Esophagus muscularis mucosa (tissue), 4 donors: Measurements from ENCODE around the gene SETD9. TPM values are rescaled to one million over a fixed set of nuclear protein-coding genes. Genes with fewer than 3 reads are reported as not detected.

Experiments used
- DNase-seq: peaks from one replicate; pipeline ENCODE4 v3.0.0-alpha.2; 2017; ENCODE audit errors: extremely low spot score
- H3K27ac ChIP-seq, 4 donors: fragments of 200-600 bp; sonication (generic); replicated peaks in 1 of 4; 1 replicate in 3 of 4; 2 replicates in 1 of 4; pipeline ENCODE4 v1.5.1; 2016 to 2019; ENCODE audit warnings: mild to moderate bottlenecking in 1 of 4
- H3K27me3 ChIP-seq, 4 donors: fragments of 200-600 bp; sonication (generic); one replicate each; pipeline versions ENCODE4 v1.5.1 to v1.6.0; 2016 to 2019
- H3K36me3 ChIP-seq, 4 donors: fragments of 200-600 bp; sonication (generic); one replicate each; pipeline ENCODE4 v1.5.1; 2016 to 2019
- H3K4me1 ChIP-seq, 4 donors: fragments of 200-600 bp; sonication (generic); one replicate each; pipeline ENCODE4 v1.5.1; 2016 to 2019
- H3K4me3 ChIP-seq, 4 donors: fragments of 200-600 bp; sonication (generic); 1 replicate in 2 of 4; 2 replicates in 2 of 4; pipeline ENCODE4 v1.5.1; 2016 to 2019; ENCODE audit warnings: mild to moderate bottlenecking in 4 of 4, moderate library complexity in 1 of 4
- H3K9me3 ChIP-seq, 4 donors: fragments of 200-600 bp; sonication (generic); 1 replicate in 3 of 4; 2 replicates in 1 of 4; pipeline ENCODE4 v1.5.1; 2016 to 2019
- CTCF ChIP-seq, 3 experiments: fragments of 200-600 bp in 2 of 3; fragments of 450-650 bp in 1 of 3; sonication (generic) in 2 of 3; IDR thresholded peaks; one replicate each; pipeline ENCODE4 v1.5.1; 2017 to 2019; ENCODE audit warnings: antibody characterized with exemption in 3 of 3, mild to moderate bottlenecking in 2 of 3, moderate library complexity in 1 of 3
- EP300 ChIP-seq: sonication (generic); formaldehyde crosslinking; IDR thresholded peaks from one replicate; pipeline ENCODE4 v1.6.1; 2017; ENCODE audit warnings: antibody characterized with exemption
- POLR2A ChIP-seq: fragments of 450-650 bp; IDR thresholded peaks from one replicate; pipeline ENCODE4 v1.6.1; 2017; ENCODE audit warnings: antibody characterized with exemption, moderate library complexity, mild to moderate bottlenecking, low read depth
- POLR2AphosphoS5 ChIP-seq, 2 donors: sonication (generic); formaldehyde crosslinking; IDR thresholded peaks; one replicate each; pipeline ENCODE4 v1.6.1; 2017; ENCODE audit warnings: antibody characterized with exemption in 2 of 2
- WGBS: methylation state at CpG from one replicate; pipeline ENCODE4 v1.1.5; 2018; 5-methylcytosine and 5-hydroxymethylcytosine counted together
- intact Hi-C: fragments of 100-400 bp; cut with DNase I; formaldehyde crosslinking; loops from one replicate; pipeline ENCODE4 v1.15.1; 2023
- total RNA-seq, 4 donors: library from RNA; depleted of rRNA; stranded (reverse); fragments of >200 nt; gene quantifications; one replicate each; pipeline versions ENCODE4 v1.1.0 to v1.2.1, GENCODE V29; 2016

The SETD9 gene
- total RNA-seq, 4 donors from 2014 or later, result 5.0 to 20.8 (median 12.2) TPM

- no peak for DNase-seq
- TF ChIP-seq POLR2A, result no peak
- no peak for TF ChIP-seq EP300
- TF ChIP-seq CTCF (IDR thresholded peaks at IDR 0.05), result no peak
- TF ChIP-seq POLR2AphosphoS5 (IDR thresholded peaks at IDR 0.05), result no peak
- H3K27ac ChIP-seq, result no peak overlapping the region
- no peak overlapping the region for H3K4me3 ChIP-seq
- no peaks in the 10 kb centered on the region for H3K4me1 ChIP-seq
- H3K9me3 ChIP-seq, result no peaks in the 10 kb centered on the region
- H3K27me3 ChIP-seq, result no peaks in the 10 kb centered on the region
- intact Hi-C loops, result no loop called here
- H3K36me3 ChIP-seq, result peaks cover 61 to 99% (median 86%) of the 10 kb centered on the region in 4 donors
- 46% methylated on average over 1 of the region's 1 CpG for WGBS
Measured at GRCh38 chr5:56938858-56939257, 29.5 kb downstream of the SETD9 start.

- H3K4me1 ChIP-seq, result no peaks in the 10 kb centered on the region
- H3K4me3 ChIP-seq, result no peak overlapping the region
- no peaks in the 10 kb centered on the region for H3K27me3 ChIP-seq
- H3K36me3 ChIP-seq, result peaks cover 56 to 95% (median 80%) of the 10 kb centered on the region in 4 donors
- no peak for TF ChIP-seq POLR2AphosphoS5 (IDR thresholded peaks at IDR 0.05)
- intact Hi-C loops, result no loop called here
- 19% methylated on average over 1 of the region's 1 CpG for WGBS
- DNase-seq, result no peak
- H3K27ac ChIP-seq, result no peak overlapping the region
- H3K9me3 ChIP-seq, result no peaks in the 10 kb centered on the region
Measured at GRCh38 chr5:56941981-56942380, 32.6 kb downstream of the SETD9 start.

GRCh38 chr5:56947052-56947451, 37.7 kb downstream of the SETD9 start:
- Histone ChIP-seq H3K27ac (no peak overlapping the region), H3K36me3 (peaks cover 27 to 52% (median 37%) of the 10 kb centered on the region in 4 donors), H3K4me1 (peaks cover 13 to 21% (median 16%) of the 10 kb centered on the region in 4 donors), H3K27me3 (no peaks in the 10 kb centered on the region), H3K9me3 (no peaks in the 10 kb centered on the region), H3K4me3 (no peak overlapping the region)
- intact Hi-C loops, result no loop called here
- TF ChIP-seq CTCF (IDR thresholded peaks at IDR 0.05) (no peak), EP300 (no peak), POLR2AphosphoS5 (IDR thresholded peaks at IDR 0.05) (no peak), POLR2A (no peak)
- no peak for DNase-seq

- 1% methylated on average over 24 of the region's 33 CpGs for WGBS
- intact Hi-C loops, result loop anchor here (5.0 kb wide), 1 partner anchor 43 kb away; the partner anchor contains the start of gene SETD9
- H3K27me3 ChIP-seq, result no peaks in the 10 kb centered on the region
Measured at GRCh38 chr5:56950626-56951125, 41.3 kb downstream of the SETD9 start.

More at GRCh38 chr5:56950626-56951125, 41.3 kb downstream of the SETD9 start:
- peaks cover 18 to 27% (median 24%) of the 10 kb centered on the region in 4 donors for H3K4me1 ChIP-seq
- H3K36me3 ChIP-seq, result peaks cover 5 to 15% (median 12%) of the 10 kb centered on the region in 4 donors
- H3K27ac ChIP-seq, result peak overlapping the region; percentile 83 to 93 (median 92)
- H3K4me3 ChIP-seq, result peak overlapping the region; percentile 89 to 95 (median 92)
- H3K9me3 ChIP-seq, result no peaks in the 10 kb centered on the region
- DNase-seq, result no peak
- TF ChIP-seq CTCF (IDR thresholded peaks at IDR 0.05) (no peak), POLR2AphosphoS5 (IDR thresholded peaks at IDR 0.05) (peak; percentile 16 to 30), EP300 (no peak), POLR2A (no peak)
